SU-DHL-6 (cell line): ENCODE measurements around the gene CHORDC1.

Experiments
- H2AFZ ChIP-seq: fragments of 200-600 bp; sonication (generic); 2 replicates; pipeline ENCODE4 v1.6.1; 2014; ENCODE audit warnings: low read depth, mild to moderate bottlenecking, moderate library complexity, mixed read lengths, antibody characterized with exemption, low read length; ENCODE audit not compliant: severe bottlenecking
- H3F3A ChIP-seq: fragments of 200-600 bp; shearing (Covaris generic); 2 replicates; pipeline ENCODE4 v1.6.0; 2016; ENCODE audit warnings: antibody characterized with exemption, mild to moderate bottlenecking; ENCODE audit not compliant: insufficient read depth
- H3K27ac ChIP-seq: fragments of 200-600 bp; sonication (generic); 2 replicates; pipeline ENCODE4 v1.5.1; 2016; ENCODE audit warnings: low read depth, mild to moderate bottlenecking, low read length, moderate library complexity, mixed read lengths
- H3K27me3 ChIP-seq: fragments of 200-600 bp; sonication (generic), shearing (Covaris generic); 2 replicates; pipeline ENCODE4 v1.6.0; 2014; ENCODE audit warnings: mild to moderate bottlenecking, low read length
- H3K36me3 ChIP-seq: fragments of 200-600 bp; sonication (generic); 2 replicates; pipeline ENCODE4 v1.6.1; 2014; ENCODE audit warnings: mild to moderate bottlenecking, low read length, mixed read lengths
- H3K4me2 ChIP-seq: fragments of 300-600, 200-600 bp; shearing (Covaris generic), sonication (generic); 2 replicates; pipeline ENCODE4 v1.6.0; 2014; ENCODE audit warnings: low read length, low read depth, mild to moderate bottlenecking; ENCODE audit not compliant: poor library complexity, severe bottlenecking
- H3K4me3 ChIP-seq: fragments of 200-600 bp; sonication (generic); 2 replicates; pipeline ENCODE4 v1.5.1; 2014; ENCODE audit warnings: antibody characterized with exemption, low read length, mild to moderate bottlenecking, mixed read lengths; ENCODE audit not compliant: insufficient read depth, poor library complexity, severe bottlenecking
- H3K79me2 ChIP-seq: fragments of 200-600 bp; sonication (generic); 2 replicates; pipeline ENCODE4 v1.6.1; 2014; ENCODE audit warnings: mild to moderate bottlenecking, low read length, moderate library complexity; ENCODE audit not compliant: insufficient read depth
- H3K9ac ChIP-seq: fragments of 200-600 bp; sonication (generic); 2 replicates; pipeline ENCODE4 v1.7.0; 2014; ENCODE audit warnings: mild to moderate bottlenecking, low read length
- H3K9me2 ChIP-seq: fragments of 200-600 bp; sonication (generic); replicated peaks from 2 replicates; pipeline ENCODE4 v1.6.1; 2014; ENCODE audit warnings: low read length; ENCODE audit not compliant: insufficient read depth
- H3K9me3 ChIP-seq: fragments of 200-600 bp; sonication (generic); 2 replicates; pipeline ENCODE4 v1.6.1; 2014; ENCODE audit warnings: low read length, mixed read lengths; ENCODE audit not compliant: insufficient read depth
- H4K20me1 ChIP-seq: fragments of 200-600 bp; sonication (generic); 2 replicates; pipeline ENCODE4 v1.6.1; 2014; ENCODE audit warnings: low read depth, mild to moderate bottlenecking, antibody characterized with exemption, low read length, moderate library complexity, mixed read lengths
- EZH2phosphoT487 ChIP-seq: fragments of 200-600 bp; sonication (generic), shearing (Covaris generic); conservative IDR thresholded peaks from 2 replicates; pipeline ENCODE4 v1.6.1; 2018; ENCODE audit warnings: mild to moderate bottlenecking, antibody characterized with exemption, low read length, moderate library complexity, mixed read lengths
- TF ChIP-seq, protein P1 (sequence below): fragments of 200-600 bp; sonication (generic); IDR thresholded peaks from one replicate; pipeline ENCODE4 v1.5.1; 2017; ENCODE audit warnings: antibody characterized with exemption, mild to moderate bottlenecking, low read length, moderate library complexity; ENCODE audit not compliant: insufficient read depth, poor library complexity, severe bottlenecking

CHORDC1 gene

DNA sequence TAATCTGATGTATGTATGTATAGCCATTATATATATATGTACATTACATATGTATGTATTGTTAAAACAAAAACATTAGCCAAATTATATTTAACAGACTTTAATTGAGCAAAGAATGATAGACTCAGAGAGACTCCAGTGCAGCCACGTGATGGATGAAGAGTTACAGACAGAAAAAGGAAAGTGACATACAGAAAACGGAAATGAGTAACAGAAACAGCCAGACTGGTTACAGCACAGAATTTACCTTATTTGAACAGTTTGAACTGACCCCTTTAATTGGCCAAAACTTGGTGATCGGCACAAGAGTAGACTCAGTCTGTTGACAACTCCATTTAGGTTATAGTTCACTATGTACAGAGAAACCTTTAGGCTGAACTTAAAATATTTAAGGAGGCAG, 35.0 kb downstream of the CHORDC1 start:
- no peak overlapping the region for H3K4me3 ChIP-seq
- no peaks in the 10 kb centered on the region for H3K9me3 ChIP-seq
- TF ChIP-seq, protein P1, sequence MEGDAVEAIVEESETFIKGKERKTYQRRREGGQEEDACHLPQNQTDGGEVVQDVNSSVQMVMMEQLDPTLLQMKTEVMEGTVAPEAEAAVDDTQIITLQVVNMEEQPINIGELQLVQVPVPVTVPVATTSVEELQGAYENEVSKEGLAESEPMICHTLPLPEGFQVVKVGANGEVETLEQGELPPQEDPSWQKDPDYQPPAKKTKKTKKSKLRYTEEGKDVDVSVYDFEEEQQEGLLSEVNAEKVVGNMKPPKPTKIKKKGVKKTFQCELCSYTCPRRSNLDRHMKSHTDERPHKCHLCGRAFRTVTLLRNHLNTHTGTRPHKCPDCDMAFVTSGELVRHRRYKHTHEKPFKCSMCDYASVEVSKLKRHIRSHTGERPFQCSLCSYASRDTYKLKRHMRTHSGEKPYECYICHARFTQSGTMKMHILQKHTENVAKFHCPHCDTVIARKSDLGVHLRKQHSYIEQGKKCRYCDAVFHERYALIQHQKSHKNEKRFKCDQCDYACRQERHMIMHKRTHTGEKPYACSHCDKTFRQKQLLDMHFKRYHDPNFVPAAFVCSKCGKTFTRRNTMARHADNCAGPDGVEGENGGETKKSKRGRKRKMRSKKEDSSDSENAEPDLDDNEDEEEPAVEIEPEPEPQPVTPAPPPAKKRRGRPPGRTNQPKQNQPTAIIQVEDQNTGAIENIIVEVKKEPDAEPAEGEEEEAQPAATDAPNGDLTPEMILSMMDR = no peak
- TF ChIP-seq EZH2phosphoT487 = no peak
- no peaks in the 10 kb centered on the region for H3K27me3 ChIP-seq
- H3K27ac ChIP-seq = no peak overlapping the region
- no peaks in the 10 kb centered on the region for H3K36me3 ChIP-seq
- H3K9me2 ChIP-seq = no peaks in the 10 kb centered on the region
- H4K20me1 ChIP-seq = no peaks in the 10 kb centered on the region
- H3K79me2 ChIP-seq = no peaks in the 10 kb centered on the region
- no peak overlapping the region for H3K9ac ChIP-seq
- H3F3A ChIP-seq = 0 out of 2 replicates have a peak, but pooled peaks cover 6% of the 10 kb centered on the region
- no peak overlapping the region for H2AFZ ChIP-seq
- no peak overlapping the region for H3K4me2 ChIP-seq

- H3F3A ChIP-seq = 0 out of 2 replicates have a peak, but pooled peaks cover 2% of the 10 kb centered on the region
- no peak overlapping the region for H3K9ac ChIP-seq
- H3K4me2 ChIP-seq = no peak overlapping the region
- TF ChIP-seq, protein P1 = no peak
- TF ChIP-seq EZH2phosphoT487 = no peak
- no peak overlapping the region for H3K4me3 ChIP-seq
- no peaks in the 10 kb centered on the region for H3K36me3 ChIP-seq
- H2AFZ ChIP-seq = no peak overlapping the region
- H3K9me2 ChIP-seq = no peaks in the 10 kb centered on the region
- H3K27me3 ChIP-seq = no peaks in the 10 kb centered on the region
- no peaks in the 10 kb centered on the region for H3K9me3 ChIP-seq
- no peak overlapping the region for H3K27ac ChIP-seq
- no peaks in the 10 kb centered on the region for H3K79me2 ChIP-seq
- H4K20me1 ChIP-seq = no peaks in the 10 kb centered on the region
Observed at GRCh38 chr11:90179923-90180322, 42.9 kb downstream of the CHORDC1 start.

DNA sequence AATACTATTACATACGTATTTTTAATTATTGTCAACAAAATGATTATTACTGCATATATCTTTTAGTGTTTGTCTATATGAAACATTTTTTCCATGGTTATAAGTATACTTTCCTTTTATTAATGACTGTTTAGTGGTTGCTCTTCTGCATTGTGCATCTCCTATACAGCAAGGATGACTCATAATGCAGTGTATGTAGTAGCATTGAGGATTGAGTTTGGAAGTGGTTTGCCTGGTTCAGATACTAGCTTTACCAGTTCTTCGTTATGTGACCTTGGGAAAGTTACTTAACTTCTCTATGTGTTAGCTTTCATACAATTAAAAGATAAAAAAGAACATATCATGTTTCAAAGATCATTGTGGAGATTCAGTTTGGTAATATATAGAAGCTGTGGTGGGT, 44.1 kb downstream of the CHORDC1 start:
- H3K9me2 ChIP-seq = no peaks in the 10 kb centered on the region
- no peak overlapping the region for H3K4me3 ChIP-seq
- no peaks in the 10 kb centered on the region for H3K27me3 ChIP-seq
- no peaks in the 10 kb centered on the region for H3K79me2 ChIP-seq
- no peaks in the 10 kb centered on the region for H3K36me3 ChIP-seq
- no peak overlapping the region for H3K27ac ChIP-seq
- H2AFZ ChIP-seq = no peak overlapping the region
- no peak for TF ChIP-seq EZH2phosphoT487
- TF ChIP-seq, protein P1 = no peak
- H3K9me3 ChIP-seq = no peaks in the 10 kb centered on the region
- no peak overlapping the region for H3K9ac ChIP-seq
- H4K20me1 ChIP-seq = no peaks in the 10 kb centered on the region
- H3F3A ChIP-seq = no peaks in the 10 kb centered on the region
- no peak overlapping the region for H3K4me2 ChIP-seq
